Karpas-422 (cell line): ENCODE data around the gene CD300C. TPM values are rescaled to one million over a fixed set of nuclear protein-coding genes. Genes with fewer than 3 reads are reported as not detected.
"Not testable (repeated sequence)": the region's sequence is repeated elsewhere in the genome, so short reads cannot be mapped to it uniquely, and the experiment has no call there.

ENCODE experiments used
- DNase-seq: peaks from one replicate; pipeline ENCODE4 v3.0.0-alpha.2; 2015
- H2AFZ ChIP-seq: fragments of 200-600 bp; sonication (generic); 2 replicates; pipeline ENCODE4 v1.6.1; 2014; ENCODE audit warnings: antibody characterized with exemption, low read length, mixed read lengths
- H3K27ac ChIP-seq: fragments of 200-600 bp; sonication (generic); 2 replicates; pipeline ENCODE4 v1.5.1; 2014; ENCODE audit warnings: mild to moderate bottlenecking, low read length, moderate library complexity
- H3K27me3 ChIP-seq: fragments of 200-600 bp; sonication (generic); 2 replicates; pipeline ENCODE4 v1.6.1; 2014; ENCODE audit warnings: low read length, mixed read lengths
- H3K36me3 ChIP-seq: fragments of 200-600 bp; sonication (generic); 2 replicates; pipeline ENCODE4 v1.6.1; 2014; ENCODE audit warnings: low read length, mixed read lengths; ENCODE audit not compliant: insufficient read depth
- H3K4me1 ChIP-seq: fragments of 200-600 bp; sonication (generic); 2 replicates; pipeline ENCODE4 v1.6.1; 2014; ENCODE audit warnings: mild to moderate bottlenecking, low read length, mixed read lengths
- H3K4me2 ChIP-seq: fragments of 200-600 bp; sonication (generic); 2 replicates; pipeline ENCODE4 v1.6.1; 2014; ENCODE audit warnings: low read length, low read depth, mild to moderate bottlenecking; ENCODE audit not compliant: poor library complexity, severe bottlenecking
- H3K4me3 ChIP-seq: fragments of 200-600 bp; sonication (generic); 2 replicates; pipeline ENCODE4 v1.5.1; 2014; ENCODE audit warnings: mild to moderate bottlenecking, antibody characterized with exemption, low read length, mixed read lengths
- H3K79me2 ChIP-seq: fragments of 200-600 bp; sonication (generic); 2 replicates; pipeline ENCODE4 v1.6.1; 2014; ENCODE audit warnings: mild to moderate bottlenecking, low read length, mixed read lengths
- H3K9ac ChIP-seq: fragments of 200-600 bp; sonication (generic); 2 replicates; pipeline ENCODE4 v1.6.0; 2014; ENCODE audit warnings: low read length
- H3K9me2 ChIP-seq: fragments of 200-600 bp; sonication (generic), shearing (Covaris generic); replicated peaks from 2 replicates; pipeline ENCODE4 v1.6.0; 2014; ENCODE audit warnings: mild to moderate bottlenecking, low read length, moderate library complexity; ENCODE audit not compliant: insufficient read depth
- H3K9me3 ChIP-seq: fragments of 300-700, 200-600 bp; sonication (generic); 2 replicates; pipeline ENCODE4 v1.6.1; 2014; ENCODE audit warnings: low read length, mixed read lengths
- H4K20me1 ChIP-seq: fragments of 200-600 bp; sonication (generic); 2 replicates; pipeline ENCODE4 v1.6.1; 2014; ENCODE audit warnings: mild to moderate bottlenecking, antibody characterized with exemption, low read length, low read depth; ENCODE audit not compliant: insufficient read depth
- total RNA-seq: library from RNA; depleted of rRNA; stranded (reverse); fragments of >200 nt; shearing (Covaris generic); gene quantifications from 2 replicates; pipeline ENCODE4 v1.2.3, GENCODE V29; 2014; ENCODE audit warnings: low replicate concordance

Gene CD300C
- total RNA-seq, 1 experiment from 2014 or later = not detected

- Histone ChIP-seq H3K9me2 (no peaks in the 10 kb centered on the region), H3K9me3 (no peaks in the 10 kb centered on the region), H2AFZ (no peak overlapping the region), H3K4me3 (no peak overlapping the region), H3K79me2 (no peaks in the 10 kb centered on the region), H3K27ac (no peak overlapping the region), H3K36me3 (no peaks in the 10 kb centered on the region), H3K27me3 (no peaks in the 10 kb centered on the region), H4K20me1 (no peaks in the 10 kb centered on the region), H3K9ac (no peak overlapping the region), H3K4me1 (no peaks in the 10 kb centered on the region), H3K4me2 (no peak overlapping the region)
- no peak for DNase-seq
Observed at GRCh38 chr17:74579900-74580299, 34.0 kb upstream of the CD300C start.

DNA sequence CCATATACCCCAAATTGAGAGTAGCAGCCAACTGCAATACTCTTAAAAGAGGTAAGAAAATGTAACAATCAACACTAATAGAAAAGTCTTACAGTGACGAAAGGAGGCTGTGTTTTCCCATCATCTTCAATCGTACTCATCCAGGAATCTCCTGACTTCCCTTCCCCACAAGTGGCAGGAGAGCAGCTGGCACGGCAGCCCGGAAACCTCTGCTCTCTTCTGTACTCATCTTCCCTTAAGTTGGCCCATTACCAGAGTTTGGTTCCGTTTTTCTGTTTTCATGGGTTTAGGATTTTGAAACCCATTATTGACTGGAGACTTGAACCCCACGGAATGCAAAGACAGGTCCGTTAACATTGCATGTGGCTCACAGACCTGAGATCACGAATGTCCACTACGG lies 33.1 kb upstream of the CD300C start:
- Histone ChIP-seq H3K4me2 (no peak overlapping the region), H3K4me1 (no peaks in the 10 kb centered on the region), H3K27ac (no peak overlapping the region), H3K36me3 (no peaks in the 10 kb centered on the region), H4K20me1 (no peaks in the 10 kb centered on the region), H3K4me3 (no peak overlapping the region), H3K79me2 (no peaks in the 10 kb centered on the region), H3K9me2 (no peaks in the 10 kb centered on the region), H3K9me3 (no peaks in the 10 kb centered on the region), H3K27me3 (no peaks in the 10 kb centered on the region), H2AFZ (no peak overlapping the region), H3K9ac (no peak overlapping the region)
- no peak for DNase-seq

GRCh38 chr17:74574489-74575142 lies 28.7 kb upstream of the CD300C start:
- H3K9me3 ChIP-seq = no peaks in the 10 kb centered on the region
- DNase-seq = no peak
- no peaks in the 10 kb centered on the region for H3K36me3 ChIP-seq
- no peak overlapping the region for H3K27ac ChIP-seq
- no peaks in the 10 kb centered on the region for H3K9me2 ChIP-seq
- H2AFZ ChIP-seq = no peak overlapping the region
- no peak overlapping the region for H3K4me2 ChIP-seq
- no peaks in the 10 kb centered on the region for H3K79me2 ChIP-seq
- H3K27me3 ChIP-seq = no peaks in the 10 kb centered on the region
- no peak overlapping the region for H3K9ac ChIP-seq
- H3K4me1 ChIP-seq = no peaks in the 10 kb centered on the region
- no peaks in the 10 kb centered on the region for H4K20me1 ChIP-seq
- no peak overlapping the region for H3K4me3 ChIP-seq

DNA sequence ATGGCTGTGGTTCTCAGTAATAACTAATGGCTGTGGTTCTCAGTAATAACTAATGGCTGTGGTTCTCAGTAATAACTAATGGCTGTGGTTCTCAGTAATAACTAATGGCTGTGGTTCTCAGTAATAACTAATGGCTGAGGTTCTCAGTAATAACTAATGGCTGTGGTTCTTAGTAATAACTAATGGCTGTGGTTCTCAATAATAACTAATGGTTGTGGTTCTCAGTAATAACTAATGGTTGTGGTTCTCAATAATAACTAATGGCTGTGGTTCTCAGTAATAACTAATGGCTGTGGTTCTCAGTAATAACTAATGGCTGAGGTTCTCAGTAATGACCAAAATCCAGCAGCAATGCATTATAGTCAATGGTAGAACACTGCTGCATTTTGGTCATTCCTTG lies 27.7 kb upstream of the CD300C start:
- H3K4me2 ChIP-seq, H3K4me3 ChIP-seq, H3K36me3 ChIP-seq, DNase-seq, H3K27ac ChIP-seq, H3K79me2 ChIP-seq, H3K27me3 ChIP-seq, H3K9me3 ChIP-seq, H4K20me1 ChIP-seq, H3K9ac ChIP-seq, H2AFZ ChIP-seq, H3K4me1 ChIP-seq, H3K9me2 ChIP-seq: not testable (repeated sequence)

DNA sequence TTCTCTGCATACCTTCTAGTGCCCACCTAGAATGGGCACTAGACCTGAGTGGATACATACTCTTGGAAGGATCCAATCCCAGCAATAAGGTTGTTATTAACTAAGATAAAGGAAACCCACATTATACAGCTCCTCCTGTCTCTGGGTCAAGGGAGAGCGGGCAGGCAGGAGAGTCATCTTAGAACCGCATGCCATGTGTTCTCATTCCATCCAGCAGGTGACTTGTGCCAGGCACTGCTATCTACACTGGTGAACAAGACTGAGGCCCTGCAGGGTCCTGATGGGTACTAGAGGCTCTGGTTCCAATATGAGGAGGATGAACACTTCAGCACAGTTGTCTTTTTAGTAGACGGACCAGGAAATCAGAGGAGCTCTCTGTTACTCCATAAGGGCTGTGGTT lies 27.3 kb upstream of the CD300C start:
- Histone ChIP-seq H4K20me1 (no peaks in the 10 kb centered on the region), H3K4me2 (no peak overlapping the region), H3K9ac (no peak overlapping the region), H2AFZ (no peak overlapping the region), H3K27me3 (no peaks in the 10 kb centered on the region), H3K9me3 (no peaks in the 10 kb centered on the region), H3K9me2 (no peaks in the 10 kb centered on the region), H3K4me3 (no peak overlapping the region), H3K27ac (no peak overlapping the region), H3K79me2 (no peaks in the 10 kb centered on the region), H3K36me3 (no peaks in the 10 kb centered on the region), H3K4me1 (no peaks in the 10 kb centered on the region)
- DNase-seq = no peak

DNA sequence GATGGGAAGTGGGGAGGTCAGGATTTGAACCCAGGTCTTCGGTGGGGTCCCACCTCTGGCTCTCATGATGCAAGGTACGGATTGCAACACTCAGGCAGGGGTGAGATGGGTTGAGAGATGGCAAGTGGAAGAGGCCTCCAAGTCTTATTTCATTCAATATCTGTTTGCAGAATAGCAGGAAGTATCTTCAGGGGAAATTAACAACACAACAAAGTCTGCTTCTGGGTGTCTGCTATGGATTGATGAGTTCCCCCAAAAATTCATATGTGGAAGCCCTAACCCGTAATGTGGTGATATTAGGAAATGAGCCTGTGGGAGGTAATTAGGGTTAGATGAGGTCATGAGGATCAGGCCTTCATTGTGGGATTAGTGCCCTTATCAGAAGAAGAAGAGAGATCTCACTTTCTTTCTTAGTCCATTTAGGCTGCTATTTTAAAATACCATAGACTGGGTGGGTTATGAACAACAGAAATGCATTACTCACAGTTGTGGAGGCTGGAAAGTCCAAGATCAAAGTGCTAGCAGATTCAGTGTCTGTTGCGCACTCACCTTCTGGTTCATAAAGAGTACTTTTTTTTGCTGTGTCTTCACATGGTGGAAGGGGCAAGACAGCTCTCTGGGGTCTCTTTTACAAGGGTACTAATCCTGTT lies 25.8 kb upstream of the CD300C start:
- no peak overlapping the region for H2AFZ ChIP-seq
- H3K4me2 ChIP-seq = no peak overlapping the region
- H3K79me2 ChIP-seq = no peaks in the 10 kb centered on the region
- H3K27ac ChIP-seq = no peak overlapping the region
- H3K36me3 ChIP-seq = no peaks in the 10 kb centered on the region
- H3K27me3 ChIP-seq = no peaks in the 10 kb centered on the region
- no peak for DNase-seq
- H3K9me3 ChIP-seq = no peaks in the 10 kb centered on the region
- H3K9me2 ChIP-seq = no peaks in the 10 kb centered on the region
- H4K20me1 ChIP-seq = no peaks in the 10 kb centered on the region
- H3K4me1 ChIP-seq = no peaks in the 10 kb centered on the region
- no peak overlapping the region for H3K9ac ChIP-seq
- H3K4me3 ChIP-seq = no peak overlapping the region

DNA sequence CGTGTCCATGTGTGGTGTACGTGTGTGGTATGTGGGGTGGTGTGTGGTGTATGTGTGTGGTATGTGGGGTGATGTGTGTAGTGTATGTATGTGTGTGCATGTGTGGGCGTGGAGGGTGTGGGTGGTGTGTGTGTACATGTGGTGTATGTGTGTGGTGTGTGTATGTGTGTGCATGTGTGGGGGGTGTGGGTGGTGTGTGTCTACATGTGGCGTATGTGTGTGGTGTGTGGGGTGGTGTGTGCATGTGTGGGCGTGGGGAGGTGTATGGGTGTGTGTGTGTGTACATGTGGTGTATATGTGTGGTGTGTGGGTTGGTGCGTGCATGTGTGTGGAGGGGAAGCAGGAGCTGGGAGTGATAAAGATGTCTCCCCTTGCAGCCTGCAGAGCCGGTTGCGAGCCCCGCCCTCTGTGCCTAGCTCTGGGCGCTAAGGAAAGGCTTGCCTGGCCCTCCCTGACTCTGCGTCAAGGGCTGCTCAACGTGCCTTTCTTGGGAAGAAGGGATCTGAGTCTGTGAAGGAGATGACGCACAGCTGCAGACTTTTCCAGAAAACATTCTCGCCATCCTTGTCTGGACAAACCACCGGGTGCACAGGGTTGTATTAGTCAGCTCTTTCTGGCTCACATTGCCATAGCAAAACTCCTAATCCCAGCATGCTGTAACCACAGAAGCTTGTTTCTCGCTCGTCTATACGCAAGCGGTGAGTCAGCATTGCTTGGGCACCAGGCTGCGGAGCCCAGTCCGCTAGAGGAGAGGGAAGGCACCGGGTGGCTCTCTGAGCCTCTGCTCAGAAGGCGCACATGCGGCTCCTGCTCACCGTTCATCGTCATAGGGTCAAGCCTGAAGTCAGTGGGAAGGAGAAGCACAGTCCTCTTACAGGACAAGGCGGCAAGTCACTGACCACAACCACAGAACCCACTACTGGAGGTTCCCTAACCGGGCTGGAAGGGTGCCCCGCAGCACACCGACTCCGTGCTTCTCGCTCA lies 23.4 kb upstream of the CD300C start:
- Histone ChIP-seq H3K79me2 (no peaks in the 10 kb centered on the region), H4K20me1 (no peaks in the 10 kb centered on the region), H3K9me3 (no peaks in the 10 kb centered on the region), H3K27ac (no peak overlapping the region), H3K9ac (no peak overlapping the region), H3K4me2 (no peak overlapping the region), H3K27me3 (no peaks in the 10 kb centered on the region), H3K36me3 (no peaks in the 10 kb centered on the region), H3K4me1 (no peaks in the 10 kb centered on the region), H3K4me3 (no peak overlapping the region), H2AFZ (no peak overlapping the region), H3K9me2 (no peaks in the 10 kb centered on the region)
- DNase-seq = no peak
